ENCODE data around the gene CSMD2. TPM values are rescaled to one million over a fixed set of nuclear protein-coding genes. Genes with fewer than 3 reads are reported as not detected.

CSMD2 gene
- polyA plus RNA-seq, 1 of the 3 experiments (the other 2 are of a cell fraction), result not detected

- Histone ChIP-seq H3K9me2 (no peaks in the 10 kb centered on the region), H3K27me3 (ENCODE audit: insufficient read depth) (no peaks in the 10 kb centered on the region), H3F3A (replicated peaks; ENCODE audit: insufficient read depth) (peaks cover 16% of the 10 kb centered on the region), H3K4me3 (ENCODE audit: low read depth in 2 of 2, low read length in 1 of 2) (no peak overlapping the region), H3K4me2 (peak overlapping the region; percentile 47; the same call in 1 of the 2 replicates), H3K36me3 (replicated peaks in 1 of 2; ENCODE audit: control insufficient read depth in 1 of 2, insufficient read depth in 2 of 2, low read length in 1 of 2) (no peaks in the 10 kb centered on the region), H3K27ac (ENCODE audit: low read depth in 2 of 2, low read length in 1 of 2) (peak overlapping the region in 1 of 2 experiments; percentile 74; a peak in 2 of 4 replicates), H3K9ac (no peak overlapping the region; the same call in 1 of the 2 replicates), H3K9me3 (no peaks in the 10 kb centered on the region), H3K79me2 (ENCODE audit: insufficient read depth) (peaks cover 14% of the 10 kb centered on the region), H4K20me1 (ENCODE audit: insufficient read depth) (no peaks in the 10 kb centered on the region), H2AFZ (ENCODE audit: low read depth) (no peak overlapping the region), H3K4me1 (ENCODE audit: control insufficient read depth in 1 of 2, insufficient read depth in 2 of 2, low read depth in 1 of 2, low read length in 1 of 2) (peaks cover 18 to 26% of the 10 kb centered on the region in 2 experiments)
- WGBS (ENCODE audit: low lambda C conversion rate), result 98% methylated on average over 2 of the region's 2 CpGs
- ChIA-PET POLR2A (interaction anchor here (1.0 kb wide), 1 partner anchor 154 kb away, joined by 3 read pairs; no protein-coding TSS in a partner anchor), CTCF (interaction anchor here (0.6 to 7.9 kb wide), 18 partner anchors 11 to 383 kb away, joined by 3 to 107 read pairs (median 6); no protein-coding TSS in a partner anchor)
- no peak for TF ChIP-seq CHD2 (IDR thresholded peaks at IDR 0.05; ENCODE audit: low read length, partially characterized antibody)
- no peak for TF ChIP-seq MEF2A (IDR thresholded peaks at IDR 0.05; ENCODE audit: borderline replicate concordance, low read depth)
- TF ChIP-seq REST (IDR thresholded peaks at IDR 0.05; ENCODE audit: low read depth, low read length), result no peak
- no peak for TF ChIP-seq CTCF (IDR thresholded peaks at IDR 0.05)
- TF ChIP-seq JUND (IDR thresholded peaks at IDR 0.05), result no peak
- TF ChIP-seq ZBTB33 (IDR thresholded peaks at IDR 0.05; ENCODE audit: borderline replicate concordance, low read depth), result no peak
- TF ChIP-seq GABPA (IDR thresholded peaks at IDR 0.05; ENCODE audit: low read depth), result no peak
- no peak for TF ChIP-seq RCOR1 (IDR thresholded peaks at IDR 0.05; ENCODE audit: low read length)
- no peak for TF ChIP-seq FOXJ3 (CRISPR knock-in tag; IDR thresholded peaks at IDR 0.05)
- no peak for TF ChIP-seq RFX5 (IDR thresholded peaks at IDR 0.05; ENCODE audit: low read length)
- DNase-seq, result no peak
Observed at GRCh38 chr1:33469691-33470090, 695.3 kb downstream of the CSMD2 start.
